ENCODE data around the gene VANGL2.

Gene VANGL2

DNA sequence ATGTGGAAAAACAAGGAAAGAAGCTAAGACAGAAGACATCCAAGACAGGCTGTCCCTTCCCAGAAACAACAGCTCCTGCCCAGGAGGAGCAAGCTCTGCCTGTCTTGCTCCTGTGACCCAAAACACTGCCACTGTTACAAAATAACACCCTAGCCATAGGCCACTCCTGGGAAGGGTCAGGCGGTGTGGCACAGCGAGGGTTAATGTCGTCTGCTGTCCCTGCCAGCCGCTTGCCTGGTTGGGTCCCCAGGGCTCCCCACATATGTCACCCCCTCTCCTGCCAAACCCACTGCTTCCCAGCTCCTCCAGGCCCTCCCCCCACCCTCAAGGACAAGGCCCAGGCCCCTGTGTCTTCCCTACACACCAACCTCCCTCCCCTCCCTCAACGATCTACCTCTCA is 37.4 kb upstream of the VANGL2 start:
- TF ChIP-seq, protein P1, sequence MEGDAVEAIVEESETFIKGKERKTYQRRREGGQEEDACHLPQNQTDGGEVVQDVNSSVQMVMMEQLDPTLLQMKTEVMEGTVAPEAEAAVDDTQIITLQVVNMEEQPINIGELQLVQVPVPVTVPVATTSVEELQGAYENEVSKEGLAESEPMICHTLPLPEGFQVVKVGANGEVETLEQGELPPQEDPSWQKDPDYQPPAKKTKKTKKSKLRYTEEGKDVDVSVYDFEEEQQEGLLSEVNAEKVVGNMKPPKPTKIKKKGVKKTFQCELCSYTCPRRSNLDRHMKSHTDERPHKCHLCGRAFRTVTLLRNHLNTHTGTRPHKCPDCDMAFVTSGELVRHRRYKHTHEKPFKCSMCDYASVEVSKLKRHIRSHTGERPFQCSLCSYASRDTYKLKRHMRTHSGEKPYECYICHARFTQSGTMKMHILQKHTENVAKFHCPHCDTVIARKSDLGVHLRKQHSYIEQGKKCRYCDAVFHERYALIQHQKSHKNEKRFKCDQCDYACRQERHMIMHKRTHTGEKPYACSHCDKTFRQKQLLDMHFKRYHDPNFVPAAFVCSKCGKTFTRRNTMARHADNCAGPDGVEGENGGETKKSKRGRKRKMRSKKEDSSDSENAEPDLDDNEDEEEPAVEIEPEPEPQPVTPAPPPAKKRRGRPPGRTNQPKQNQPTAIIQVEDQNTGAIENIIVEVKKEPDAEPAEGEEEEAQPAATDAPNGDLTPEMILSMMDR (IDR thresholded peaks at IDR 0.05; ENCODE audit: control insufficient read depth, extremely low read depth, insufficient read depth) = no peak
- H3K4me3 ChIP-seq (ENCODE audit: low read depth, low read length) = no peak overlapping the region
- no peak for DNase-seq (ENCODE audit: low read depth)

DNA sequence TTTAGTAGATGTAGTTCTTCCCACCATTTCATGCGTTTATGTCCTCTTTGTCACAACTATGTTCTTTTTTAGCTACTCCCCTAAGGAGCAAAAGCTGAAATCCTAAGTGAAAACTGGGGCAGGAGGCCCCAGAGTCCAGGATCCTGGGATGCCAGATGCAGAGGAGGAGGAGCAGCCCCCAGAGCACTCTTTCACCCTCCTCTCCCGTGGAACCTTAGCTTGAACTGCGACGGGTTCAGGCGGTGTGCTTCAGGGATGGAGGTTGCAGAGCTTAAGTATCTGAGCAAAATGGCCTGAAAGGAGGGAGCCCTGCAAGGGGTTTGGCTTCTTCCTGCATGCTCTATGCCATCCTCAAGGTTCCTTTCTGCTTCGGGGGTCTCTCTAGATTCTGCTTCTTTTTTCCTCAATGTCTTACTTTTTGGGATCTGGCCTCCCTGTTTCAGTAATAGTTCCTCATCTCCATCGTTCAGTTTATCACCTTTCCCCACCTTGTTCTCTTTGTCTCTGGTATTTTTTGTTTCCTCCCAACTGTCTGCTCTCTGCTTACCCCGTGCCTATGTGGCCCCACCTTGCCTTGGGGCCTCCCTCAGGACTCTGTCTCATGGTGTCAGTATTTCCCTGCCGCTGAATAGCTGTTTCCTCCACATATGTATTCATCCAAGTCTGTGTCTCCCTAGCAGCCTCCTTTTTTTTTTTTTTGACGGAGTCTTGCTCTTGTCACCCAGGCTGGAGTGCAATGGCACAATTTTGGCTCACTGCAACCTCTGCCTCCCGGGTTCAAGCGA is 36.2 kb upstream of the VANGL2 start:
- DNase-seq (ENCODE audit: low read depth) = no peak
- no peak overlapping the region for H3K4me3 ChIP-seq (ENCODE audit: low read depth, low read length)
- TF ChIP-seq, protein P1 (IDR thresholded peaks at IDR 0.05; ENCODE audit: control insufficient read depth, extremely low read depth, insufficient read depth) = no peak

DNA sequence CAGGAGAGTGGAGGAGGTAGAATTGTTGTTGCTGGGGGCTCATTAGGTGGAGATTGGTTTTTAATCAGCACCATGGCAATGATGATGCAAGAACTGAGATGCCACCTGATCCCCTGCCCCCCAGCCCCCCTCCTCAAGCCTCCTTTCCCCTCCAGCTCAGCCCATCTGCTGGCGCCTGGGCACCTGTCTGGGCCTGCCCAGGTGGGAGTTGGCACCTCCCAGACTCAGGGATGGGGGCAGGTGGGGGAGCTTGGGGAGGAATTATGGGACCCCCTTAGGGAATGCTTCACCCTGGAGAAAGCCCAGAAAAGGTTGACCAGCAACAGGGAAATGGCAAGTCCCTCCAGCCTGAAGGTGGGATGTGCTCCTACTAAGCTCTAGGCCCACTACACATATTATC is 35.0 kb upstream of the VANGL2 start:
- TF ChIP-seq, protein P1 (IDR thresholded peaks at IDR 0.05; ENCODE audit: control insufficient read depth, extremely low read depth, insufficient read depth) = no peak
- no peak overlapping the region for H3K4me3 ChIP-seq (ENCODE audit: low read depth, low read length)
- no peak for DNase-seq (ENCODE audit: low read depth)

DNA sequence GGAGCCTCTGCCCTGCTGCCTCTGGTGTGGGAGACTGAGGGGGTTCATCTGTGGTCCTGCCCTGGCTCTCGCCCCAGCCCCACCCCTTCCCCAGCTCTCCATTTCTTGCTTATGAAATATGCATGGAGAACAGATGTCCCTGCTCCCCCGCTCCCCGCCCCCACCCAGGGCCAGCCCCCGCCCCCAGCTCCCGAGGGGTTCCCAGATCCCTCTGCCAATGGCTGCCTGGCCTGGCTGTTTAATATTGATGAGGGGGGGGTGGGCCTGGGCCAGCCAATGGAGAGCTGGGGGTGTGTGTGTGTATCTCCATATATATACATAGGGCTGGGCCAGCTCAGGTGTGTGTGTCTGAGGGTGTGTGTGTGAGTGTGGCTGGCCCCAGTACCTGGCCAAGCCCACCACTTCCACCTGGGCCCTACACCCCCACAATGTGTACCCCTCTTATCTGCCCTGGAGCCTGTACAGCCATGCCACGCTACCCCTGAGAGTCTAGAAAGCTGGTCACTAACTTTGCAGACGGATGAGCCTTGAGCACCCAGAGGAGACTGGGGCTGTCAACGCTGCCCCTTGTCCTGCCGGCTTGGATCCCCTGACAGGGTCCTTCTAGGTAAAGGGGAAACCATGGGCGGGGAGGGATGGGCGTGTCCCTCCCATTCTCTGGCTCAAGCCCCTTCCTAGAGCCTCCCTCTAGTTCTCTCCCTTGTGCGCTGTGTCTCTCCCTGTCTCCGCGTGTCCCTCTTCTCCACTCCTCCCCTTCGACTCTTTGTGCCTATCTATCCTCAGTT is 33.4 kb upstream of the VANGL2 start, which contains the start of gene NHLH1:
NHLH1 (plus strand) TSS at position 341 of the 785 bp plus-strand sequence. CDS start 3,661 bp downstream, outside the sequence.
- no peak within 1 kb of the TSS for H3K4me3 ChIP-seq (ENCODE audit: low read depth, low read length)
- no peak for DNase-seq (ENCODE audit: low read depth)
- TF ChIP-seq, protein P1 (IDR thresholded peaks at IDR 0.05; ENCODE audit: control insufficient read depth, extremely low read depth, insufficient read depth) = no peak

DNA sequence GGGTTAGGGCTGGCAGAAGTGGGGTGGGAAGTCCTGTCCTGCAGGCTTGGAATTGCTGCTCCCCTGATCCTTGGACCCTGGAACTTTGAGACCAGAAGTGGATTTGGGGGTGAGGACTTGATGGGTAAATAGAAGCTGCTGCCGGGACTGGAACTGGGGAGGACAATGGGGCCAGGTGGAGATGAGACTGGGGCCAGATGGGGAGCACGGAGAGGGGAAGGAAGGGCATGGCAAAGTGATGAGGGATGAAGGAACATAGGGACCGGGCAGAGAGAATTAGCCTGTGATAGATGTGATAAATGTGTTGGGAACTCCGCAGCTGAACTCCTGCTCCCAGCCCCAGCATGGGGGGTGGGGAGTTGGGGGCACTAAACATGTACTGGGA is 32.9 kb upstream of the VANGL2 start:
- TF ChIP-seq, protein P1 (IDR thresholded peaks at IDR 0.05; ENCODE audit: control insufficient read depth, extremely low read depth, insufficient read depth) = no peak
- H3K4me3 ChIP-seq (ENCODE audit: low read depth, low read length) = no peak overlapping the region
- DNase-seq (ENCODE audit: low read depth) = no peak

DNA sequence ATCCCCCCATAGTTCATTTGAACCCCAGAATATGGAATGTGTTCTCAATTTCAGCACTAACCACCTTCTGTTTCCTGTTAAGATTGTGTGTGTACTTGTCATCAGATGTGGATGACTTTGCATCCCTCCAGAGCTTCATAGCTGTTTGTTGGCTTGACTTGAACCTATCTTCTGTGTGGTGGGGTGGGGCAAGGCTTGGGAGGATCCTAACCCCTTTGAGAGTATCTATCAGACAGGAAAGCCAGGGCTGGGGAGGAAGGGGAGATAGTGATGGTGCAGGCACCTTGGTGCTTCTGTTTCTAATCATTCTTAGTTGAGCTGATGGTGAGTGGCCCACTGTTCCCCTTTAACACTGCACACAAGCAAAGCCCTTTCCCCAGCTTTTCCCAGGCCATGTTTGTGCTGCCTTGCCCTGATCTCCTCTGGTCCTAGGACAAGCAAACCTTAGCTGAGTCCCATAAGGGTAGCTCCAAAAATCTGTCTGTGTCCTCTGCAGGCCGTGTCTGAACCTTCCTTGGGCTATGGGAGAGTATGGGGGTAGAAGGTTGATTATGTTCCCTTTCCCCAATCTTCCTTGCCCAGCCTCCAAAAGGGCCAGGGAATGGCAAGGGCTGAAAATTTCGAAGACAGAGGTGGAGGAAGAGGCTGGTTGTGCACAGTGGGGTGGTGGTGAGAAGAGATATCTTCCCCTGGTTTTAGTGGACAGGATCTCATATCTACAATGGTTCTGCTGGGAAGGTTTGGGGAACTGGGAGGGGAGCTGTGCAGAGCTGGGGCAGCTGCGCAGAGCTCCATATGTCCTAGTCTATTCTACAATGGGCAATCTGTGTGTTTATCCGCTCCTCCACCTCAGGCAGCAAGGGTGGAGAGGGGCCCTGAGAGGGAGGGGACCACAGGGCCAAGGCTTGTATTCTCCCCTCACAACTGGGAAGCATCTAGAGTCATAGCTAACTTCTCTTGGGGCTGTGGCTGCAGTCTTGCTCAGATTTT is 32.1 kb upstream of the VANGL2 start:
- no peak overlapping the region for H3K4me3 ChIP-seq (ENCODE audit: low read depth, low read length)
- DNase-seq (ENCODE audit: low read depth) = no peak
- TF ChIP-seq, protein P1 (IDR thresholded peaks at IDR 0.05; ENCODE audit: control insufficient read depth, extremely low read depth, insufficient read depth) = no peak

Measured in LNCaP clone FGC (cell line).